ENCODE data around the gene DUSP14. TPM values are rescaled to one million over a fixed set of nuclear protein-coding genes. Genes with fewer than 3 reads are reported as not detected.

The DUSP14 gene, protein sequence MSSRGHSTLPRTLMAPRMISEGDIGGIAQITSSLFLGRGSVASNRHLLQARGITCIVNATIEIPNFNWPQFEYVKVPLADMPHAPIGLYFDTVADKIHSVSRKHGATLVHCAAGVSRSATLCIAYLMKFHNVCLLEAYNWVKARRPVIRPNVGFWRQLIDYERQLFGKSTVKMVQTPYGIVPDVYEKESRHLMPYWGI
- 34.0 and 48.9 TPM in 2 replicates for total RNA-seq

DNA sequence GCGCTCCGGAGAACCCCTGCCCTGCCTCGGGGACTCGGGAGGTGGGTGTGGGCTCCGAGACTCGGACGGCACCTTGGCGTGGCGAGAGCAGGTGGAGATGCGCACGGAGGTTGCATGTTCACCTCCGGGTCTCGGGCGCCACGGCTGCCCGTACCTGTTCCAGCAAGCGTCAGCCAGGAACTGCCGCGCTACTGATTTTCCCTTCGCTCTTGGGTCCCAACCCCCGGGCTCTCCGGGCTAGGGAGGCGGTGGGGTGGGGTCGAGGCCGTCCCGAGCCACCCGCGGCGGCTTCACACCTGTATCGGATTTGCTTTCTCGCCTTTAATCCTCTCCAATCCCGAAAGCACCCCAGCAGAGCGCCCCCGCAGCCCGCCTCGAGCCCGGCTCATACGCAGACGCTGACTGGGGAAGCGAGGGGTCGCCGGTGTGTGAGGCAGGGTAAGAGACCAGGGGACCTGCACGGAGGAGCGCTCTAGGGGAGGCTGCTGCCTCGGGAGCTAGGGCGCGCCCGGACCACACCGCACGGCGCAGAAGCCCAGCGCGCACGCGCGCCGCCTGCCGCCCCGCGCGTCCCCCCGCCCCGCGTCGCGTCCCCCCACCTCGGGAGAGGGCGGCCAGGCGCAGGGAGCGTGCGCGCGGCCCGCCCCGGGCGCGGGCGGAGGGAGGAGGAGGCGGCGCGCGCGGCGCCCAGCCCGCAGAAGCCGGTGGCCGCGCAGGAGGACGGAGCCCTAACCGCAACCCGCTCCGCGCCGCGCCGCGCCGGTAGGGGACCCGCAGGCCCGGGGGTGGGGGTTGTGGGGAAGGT lies at the start of gene DUSP14:
TSS of gene DUSP14 (plus strand) at position 695 of the 805 bp plus-strand sequence. CDS start 22,382 bp downstream, outside the sequence.

Other genes starting within 250 kb of the DUSP14 start
- gene C17orf78, start 113.9 kb upstream of the DUSP14 start, total RNA-seq, result not detected in 2 replicates
- gene ACACA, start 83.1 kb upstream of the DUSP14 start, total RNA-seq, result 25.8 and 50.9 TPM in 2 replicates
- 6.5 and 31.5 TPM in 2 replicates for gene TADA2A, start 83.0 kb upstream of the DUSP14 start, total RNA-seq
- gene SYNRG, start 119.5 kb downstream of the DUSP14 start, total RNA-seq, result 12.3 and 17.6 TPM in 2 replicates
- 17.1 and 18.0 TPM in 2 replicates for gene DDX52, start 153.6 kb downstream of the DUSP14 start, total RNA-seq